Hematopoietic multipotent progenitor cell treated with erythropoietin and hydrocortisone succinate and interleukin-3 and kit ligand, for 17 days (in vitro differentiated cells): ENCODE measurements around the gene TM6SF1.
"Not testable (repeated sequence)": the region's sequence is repeated elsewhere in the genome, so short reads cannot be mapped to it uniquely, and the experiment has no call there.

Experiments
- DNase-seq: peaks from one replicate; pipeline ENCODE4 v3.0.0-alpha.2; 2015; ENCODE audit warnings: low spot score

The TM6SF1 gene

DNA sequence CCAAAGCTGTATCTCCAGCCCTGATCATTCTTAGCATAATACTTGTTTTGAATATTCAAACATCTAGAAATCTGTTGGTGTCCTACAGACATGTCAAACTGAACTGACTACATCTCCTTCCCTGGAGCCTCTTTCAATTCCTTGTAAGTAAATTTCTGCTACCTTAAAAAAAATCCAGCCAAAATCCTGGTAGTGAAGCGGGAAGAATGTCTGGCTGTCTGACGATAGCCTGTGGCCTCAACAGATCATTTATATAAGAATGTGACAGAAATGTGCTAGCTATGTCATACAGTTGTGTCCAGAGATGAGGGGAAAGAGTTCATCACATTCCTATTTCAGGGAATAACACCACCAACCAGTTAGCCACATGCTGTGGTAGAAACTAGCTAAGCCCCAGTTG, 18.6 kb upstream of the TM6SF1 start:
- DNase-seq: no peak

DNA sequence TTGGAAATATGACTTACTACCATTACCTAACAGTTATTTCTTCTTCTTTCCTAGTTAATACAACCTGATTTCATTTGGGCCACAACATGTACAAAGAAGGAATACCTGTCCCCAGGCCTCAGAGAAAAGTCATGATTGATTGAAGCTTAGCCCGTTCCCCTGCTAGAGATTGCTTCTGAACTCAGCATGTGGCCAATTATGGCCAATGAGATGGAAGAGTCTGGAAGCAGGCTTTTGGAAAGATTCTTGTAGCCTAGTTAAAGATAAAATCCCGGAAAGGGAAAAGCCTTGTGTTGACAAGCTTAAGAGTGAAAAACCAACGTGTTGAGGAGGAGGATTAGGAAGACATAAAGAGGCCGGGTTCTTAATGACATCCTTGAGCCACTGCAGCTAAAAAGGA, 17.0 kb upstream of the TM6SF1 start:
- no peak for DNase-seq

- not testable (repeated sequence) for DNase-seq
Measured at GRCh38 chr15:83091965-83092308, 15.5 kb upstream of the TM6SF1 start.

DNA sequence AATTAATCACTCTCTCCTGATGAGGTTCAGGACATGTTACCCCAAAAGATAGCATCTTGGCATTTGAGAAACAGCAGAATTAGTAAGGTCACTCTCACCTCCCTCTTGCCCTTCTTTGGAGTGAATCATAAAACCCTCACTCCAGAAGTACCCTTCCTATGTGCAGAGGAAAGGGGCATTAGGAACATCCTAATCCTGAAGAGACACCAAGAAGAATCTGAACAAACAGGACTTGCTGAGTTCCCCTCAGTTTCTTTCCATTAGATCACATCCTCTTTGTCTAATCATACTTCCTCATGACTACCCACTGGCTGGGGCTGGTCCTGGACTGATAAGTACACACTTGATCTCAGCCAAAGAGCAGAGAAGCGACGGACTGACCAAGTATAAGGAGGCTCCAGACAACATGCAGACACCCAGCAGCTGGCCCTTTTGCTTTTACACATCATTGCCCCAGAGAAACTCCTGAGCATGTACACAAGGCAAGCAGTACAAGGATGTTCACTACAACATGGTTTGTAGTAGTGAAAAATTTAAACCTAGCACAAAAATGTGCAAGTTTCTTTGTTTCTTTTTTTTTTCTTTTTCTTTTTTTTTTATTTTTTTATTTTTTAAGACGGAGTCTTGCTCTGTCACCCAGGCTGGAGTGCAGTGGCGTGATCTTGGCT, 15.0 kb upstream of the TM6SF1 start:
- peak; percentile 22 for DNase-seq

DNA sequence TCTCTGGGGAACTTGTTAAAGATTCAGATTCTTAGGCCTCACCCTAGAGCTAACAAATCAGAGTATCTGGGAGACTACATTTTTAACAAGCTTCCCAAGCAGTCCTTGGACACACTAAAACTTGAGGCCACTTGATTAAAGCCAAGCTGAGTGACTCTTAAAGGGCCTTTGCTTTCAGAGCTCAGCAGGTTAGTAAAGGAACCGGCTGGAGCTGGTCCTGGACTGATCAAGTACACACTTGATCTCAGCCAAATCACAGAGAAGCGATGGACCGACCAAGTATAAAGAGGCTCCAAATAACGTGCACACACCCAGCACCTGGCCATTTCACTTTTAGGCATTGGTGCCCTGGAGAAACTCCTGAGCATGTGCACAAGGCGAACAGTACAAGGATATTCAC, 12.9 kb upstream of the TM6SF1 start:
- DNase-seq: no peak

- no peak for DNase-seq
Measured at GRCh38 chr15:83098079-83098478, 9.4 kb upstream of the TM6SF1 start.

GRCh38 chr15:83099290-83099689, 8.2 kb upstream of the TM6SF1 start:
- no peak for DNase-seq

- no peak for DNase-seq
Measured at GRCh38 chr15:83100097-83100646, 7.3 kb upstream of the TM6SF1 start.

DNA sequence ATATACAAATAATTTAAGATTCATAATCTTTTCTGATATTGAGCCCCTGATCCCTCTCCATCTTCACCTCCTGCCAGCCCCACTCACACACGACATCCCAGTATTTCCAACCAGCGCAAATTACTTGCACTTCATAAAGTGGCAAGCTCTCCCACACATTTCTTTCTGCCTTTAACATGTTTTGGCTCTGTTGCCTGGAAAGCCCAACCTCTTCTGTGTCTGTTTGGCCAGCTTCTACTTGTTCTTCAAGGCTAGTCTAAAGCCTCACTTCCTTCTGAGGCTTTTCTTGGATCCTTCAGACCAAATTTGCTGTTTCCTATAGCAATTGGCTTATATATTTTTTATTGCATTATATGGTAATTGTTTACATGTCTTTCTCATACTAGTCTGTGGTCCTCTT, 5.1 kb upstream of the TM6SF1 start:
- no peak for DNase-seq

DNA sequence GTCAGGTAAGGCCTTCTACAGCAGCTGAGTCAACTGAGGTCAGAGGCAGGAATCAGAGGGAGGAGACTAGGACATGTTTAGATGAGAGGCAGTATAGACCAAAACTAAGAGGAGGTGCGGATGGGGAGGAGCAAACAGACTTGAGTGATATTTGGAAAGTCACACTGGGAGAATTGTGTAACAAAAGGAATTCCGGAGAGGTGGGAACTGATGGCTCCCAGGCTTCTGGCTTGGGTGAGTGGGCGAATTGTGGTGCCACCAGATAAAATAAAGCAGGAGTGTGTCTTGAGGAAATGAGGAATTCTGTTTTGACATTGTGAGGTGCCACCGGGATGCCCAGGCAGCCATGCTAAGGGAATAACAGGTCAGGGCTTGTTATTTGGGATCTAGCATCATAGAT, 3.3 kb upstream of the TM6SF1 start:
- DNase-seq: no peak

GRCh38 chr15:83105440-83105839, 2.0 kb upstream of the TM6SF1 start:
- no peak for DNase-seq

DNA sequence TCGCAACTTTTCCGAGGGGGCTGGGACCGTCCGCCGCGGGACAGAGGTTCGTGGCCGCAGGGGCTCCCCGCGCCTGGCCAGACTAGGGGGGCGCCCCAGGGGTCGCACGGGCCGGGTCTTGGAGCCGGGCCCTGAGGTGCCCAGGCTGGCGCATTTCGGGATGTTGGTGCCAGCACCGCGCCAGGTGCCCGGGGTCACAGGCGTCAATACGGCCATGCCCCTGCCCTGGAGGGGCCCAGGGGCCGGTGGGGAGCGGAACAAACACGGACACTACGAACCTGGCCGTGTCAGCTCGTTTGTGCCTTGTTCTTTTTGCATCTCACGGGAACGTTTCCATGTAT, 366 bp downstream of the TM6SF1 start:
- no peak for DNase-seq

GRCh38 chr15:83108266-83109219, 1.1 kb downstream of the TM6SF1 start:
- no peak for DNase-seq

- no peak for DNase-seq
Measured at GRCh38 chr15:83109532-83109931, 2.1 kb downstream of the TM6SF1 start.

- no peak for DNase-seq
Measured at GRCh38 chr15:83110381-83110780, 2.9 kb downstream of the TM6SF1 start.

- no peak for DNase-seq
Measured at GRCh38 chr15:83111149-83111548, 3.7 kb downstream of the TM6SF1 start.

DNA sequence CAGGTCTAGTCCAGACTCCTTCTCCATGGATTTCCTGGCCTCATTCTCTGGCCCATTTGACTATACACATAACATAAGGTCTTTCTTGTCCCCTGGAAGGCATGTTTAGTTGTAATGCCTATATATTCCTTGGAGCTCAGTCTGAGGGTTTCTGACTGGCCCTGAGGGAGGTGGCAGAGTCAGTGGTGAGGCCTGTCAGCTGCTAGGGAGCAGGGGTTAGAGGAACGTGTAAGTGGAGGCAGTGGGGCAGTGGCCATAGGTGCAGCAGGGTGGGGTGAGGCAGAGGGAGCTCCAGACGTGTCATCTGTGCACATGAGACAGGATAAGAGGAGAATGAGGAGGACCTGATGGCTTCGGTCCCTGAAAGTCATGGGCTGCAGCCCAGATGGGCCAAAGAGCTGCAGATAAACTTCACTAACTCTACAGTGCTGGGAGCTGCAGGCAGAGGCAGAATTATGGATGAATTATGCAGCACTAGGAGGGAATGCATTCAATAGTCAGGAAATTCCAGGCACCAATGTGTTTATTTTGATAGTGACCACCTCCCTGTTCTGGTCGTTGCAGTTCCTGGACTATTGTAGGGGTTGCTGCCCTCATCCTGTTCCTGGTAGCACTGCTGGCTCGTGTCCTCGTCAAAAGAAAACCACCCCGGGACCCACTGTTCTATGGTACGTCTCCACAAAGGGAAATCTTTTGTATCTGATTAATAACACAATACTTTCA, 4.9 kb downstream of the TM6SF1 start:
- DNase-seq: no peak

DNA sequence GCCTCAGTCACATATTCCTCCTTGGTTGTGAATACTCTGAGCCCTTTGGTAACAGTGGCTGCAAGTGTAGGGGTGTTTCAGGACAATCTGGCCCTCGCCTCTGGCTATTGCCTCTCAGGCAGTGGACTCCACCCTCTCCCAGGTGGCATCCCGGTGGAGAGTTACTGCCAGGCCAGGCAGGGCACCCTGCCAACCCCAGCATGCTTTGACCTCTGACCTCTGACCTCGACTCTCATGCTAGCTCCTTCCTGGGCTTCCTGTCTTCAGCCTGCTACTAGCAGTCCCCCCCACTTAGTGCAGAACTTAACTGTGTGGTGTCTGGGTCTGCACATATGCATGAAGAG, 5.5 kb downstream of the TM6SF1 start:
- DNase-seq: no peak

- no peak for DNase-seq
Measured at GRCh38 chr15:83113881-83114674, 6.6 kb downstream of the TM6SF1 start.

GRCh38 chr15:83114856-83115255, 7.4 kb downstream of the TM6SF1 start:
- no peak for DNase-seq

DNA sequence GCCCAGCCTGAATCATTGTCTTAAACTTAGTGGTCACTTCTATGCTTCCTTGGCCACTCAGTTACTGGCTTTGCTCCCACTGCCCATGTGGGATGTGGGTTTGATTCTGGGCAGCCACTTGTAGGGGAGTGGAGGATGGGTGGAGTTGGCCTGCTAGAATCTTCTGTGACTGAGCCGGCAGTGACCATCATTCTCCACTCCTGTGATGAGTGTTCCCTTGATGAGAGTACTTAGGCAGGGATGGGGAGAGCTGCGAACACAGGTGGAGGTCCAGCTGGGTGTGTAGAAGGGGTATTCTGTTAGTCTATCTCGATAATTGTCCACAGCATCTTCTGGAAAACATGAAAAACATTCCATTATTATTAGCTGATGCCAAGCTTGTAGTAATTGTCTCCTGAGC, 8.0 kb downstream of the TM6SF1 start:
- DNase-seq: no peak
